Body of pancreas (tissue), 4 donors: ENCODE results near the gene SLC24A3. TPM values are rescaled to one million over a fixed set of nuclear protein-coding genes. Genes with fewer than 3 reads are reported as not detected.

Source experiments
- ATAC-seq: fragments of 150-250 bp; one replicate; pipeline ENCODE4 v1.9.1; 2016
- DNase-seq, 4 donors: peaks; one replicate each; pipeline ENCODE4 v3.0.0-alpha.2; 2019
- H3K27ac ChIP-seq, 4 donors: fragments of 200-600 bp; sonication (generic); 1 replicate in 3 of 4; 2 replicates in 1 of 4; pipeline versions ENCODE4 v1.5.1 to v1.6.1; 2016 to 2019; ENCODE audit warnings: mild to moderate bottlenecking in 1 of 4, mixed read lengths in 1 of 4, moderate library complexity in 1 of 4
- H3K27me3 ChIP-seq, 2 donors: fragments of 200-600 bp; sonication (generic); one replicate each; pipeline ENCODE4 v1.6.0; 2016; ENCODE audit warnings: mild to moderate bottlenecking in 1 of 2
- H3K36me3 ChIP-seq, 2 donors: fragments of 200-600 bp; sonication (generic); replicated peaks in 1 of 2; 2 replicates each; pipeline ENCODE4 v1.5.1; 2016; ENCODE audit warnings: low read depth in 2 of 2; ENCODE audit not compliant: insufficient read depth in 1 of 2
- H3K4me1 ChIP-seq: fragments of 200-600 bp; sonication (generic); one replicate; pipeline ENCODE4 v1.6.0; 2016
- H3K4me3 ChIP-seq, 2 donors: fragments of 200-600 bp; sonication (generic); 1 replicate in 1 of 2; 2 replicates in 1 of 2; pipeline ENCODE4 v1.5.1; 2016 to 2019
- H3K9me3 ChIP-seq, 3 donors: fragments of 200-600 bp; sonication (generic); 1 replicate in 2 of 3; 2 replicates in 1 of 3; pipeline ENCODE4 v1.5.1; 2016
- POLR2A ChIP-seq, 3 donors: fragments of 450-650 bp; IDR thresholded peaks; one replicate each; pipeline ENCODE4 v1.6.1; 2016; ENCODE audit warnings: antibody characterized with exemption in 3 of 3, mild to moderate bottlenecking in 2 of 3
- WGBS, 2 donors: methylation state at CpG; one replicate each; pipeline ENCODE4 v1.1.5; 2017; 5-methylcytosine and 5-hydroxymethylcytosine counted together
- intact Hi-C: fragments of 100-400 bp; cut with DNase I; formaldehyde crosslinking; loops from one replicate; pipeline ENCODE4 v1.15.1; 2023
- total RNA-seq, 2 donors: library from RNA; depleted of rRNA; stranded (reverse); fragments of >200 nt; gene quantifications; one replicate each; pipeline ENCODE4 v1.1.0, GENCODE V29; 2016
- TF ChIP-seq, protein P1 (sequence below), 7 experiments: fragments of 450-650 bp in 4 of 7; fragments of 200-600 bp in 3 of 7; sonication (generic) in 3 of 7; IDR thresholded peaks; one replicate each; pipeline ENCODE4 v1.5.1; 2016 to 2019; ENCODE audit warnings: antibody characterized with exemption in 7 of 7

The SLC24A3 gene
- total RNA-seq, 2 donors from 2014 or later, result 0.66 to 1.0 TPM

DNA sequence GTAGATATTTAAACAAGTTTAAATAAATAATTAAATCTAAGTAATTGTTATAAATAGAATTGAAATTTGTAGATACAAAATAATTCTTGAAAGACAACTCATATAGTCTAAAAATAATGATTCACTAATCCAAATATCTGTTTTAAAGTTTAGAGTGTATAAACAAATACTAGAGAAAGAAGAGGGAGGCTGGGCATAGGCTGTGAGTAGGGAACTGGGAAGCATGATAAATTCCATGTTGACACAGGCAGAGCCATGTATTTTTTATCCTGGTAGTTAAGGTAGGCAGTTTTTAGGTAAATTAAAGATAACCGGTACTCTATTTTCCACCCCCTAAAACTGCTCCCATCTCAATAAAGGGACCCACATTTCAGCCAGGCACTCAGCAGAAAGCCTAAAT, 534.0 kb downstream of the SLC24A3 start:
- H3K4me1 ChIP-seq, result peaks cover 10% of the 10 kb centered on the region
- no peak for TF ChIP-seq POLR2A (IDR thresholded peaks at IDR 0.05)
- TF ChIP-seq, protein P1, sequence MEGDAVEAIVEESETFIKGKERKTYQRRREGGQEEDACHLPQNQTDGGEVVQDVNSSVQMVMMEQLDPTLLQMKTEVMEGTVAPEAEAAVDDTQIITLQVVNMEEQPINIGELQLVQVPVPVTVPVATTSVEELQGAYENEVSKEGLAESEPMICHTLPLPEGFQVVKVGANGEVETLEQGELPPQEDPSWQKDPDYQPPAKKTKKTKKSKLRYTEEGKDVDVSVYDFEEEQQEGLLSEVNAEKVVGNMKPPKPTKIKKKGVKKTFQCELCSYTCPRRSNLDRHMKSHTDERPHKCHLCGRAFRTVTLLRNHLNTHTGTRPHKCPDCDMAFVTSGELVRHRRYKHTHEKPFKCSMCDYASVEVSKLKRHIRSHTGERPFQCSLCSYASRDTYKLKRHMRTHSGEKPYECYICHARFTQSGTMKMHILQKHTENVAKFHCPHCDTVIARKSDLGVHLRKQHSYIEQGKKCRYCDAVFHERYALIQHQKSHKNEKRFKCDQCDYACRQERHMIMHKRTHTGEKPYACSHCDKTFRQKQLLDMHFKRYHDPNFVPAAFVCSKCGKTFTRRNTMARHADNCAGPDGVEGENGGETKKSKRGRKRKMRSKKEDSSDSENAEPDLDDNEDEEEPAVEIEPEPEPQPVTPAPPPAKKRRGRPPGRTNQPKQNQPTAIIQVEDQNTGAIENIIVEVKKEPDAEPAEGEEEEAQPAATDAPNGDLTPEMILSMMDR (IDR thresholded peaks at IDR 0.05), result no peak
- intact Hi-C loops, result no loop called here
- H3K27me3 ChIP-seq, result no peaks in the 10 kb centered on the region
- no peak overlapping the region for H3K27ac ChIP-seq
- H3K9me3 ChIP-seq, result no peaks in the 10 kb centered on the region
- H3K4me3 ChIP-seq, result no peak overlapping the region
- H3K36me3 ChIP-seq, result no peaks in the 10 kb centered on the region
- WGBS, 2 donors, result 92 to 93% methylated on average over 1 of the region's 1 CpG
- ATAC-seq, result no peak
- DNase-seq, result no peak

DNA sequence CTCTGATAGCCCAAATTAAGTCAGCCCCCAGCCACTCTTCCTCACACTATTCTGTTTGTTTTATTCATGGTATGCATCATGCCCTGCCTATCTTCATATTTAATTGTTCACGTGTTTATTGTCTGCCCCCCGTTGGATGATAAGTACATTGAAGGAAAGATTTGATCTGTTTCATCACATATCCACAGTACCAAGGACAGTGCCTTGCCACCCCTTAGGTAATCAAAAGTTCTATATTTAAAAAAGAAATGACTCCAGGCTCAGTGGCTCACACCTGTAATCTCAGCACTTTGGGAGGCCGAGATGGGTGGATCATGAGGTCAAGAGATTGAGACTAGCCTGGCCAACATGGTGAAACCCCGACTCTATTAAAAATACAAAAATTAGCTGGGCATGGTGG, 535.5 kb downstream of the SLC24A3 start:
- H3K4me1 ChIP-seq, result peaks cover 10% of the 10 kb centered on the region
- no peak for ATAC-seq

DNA sequence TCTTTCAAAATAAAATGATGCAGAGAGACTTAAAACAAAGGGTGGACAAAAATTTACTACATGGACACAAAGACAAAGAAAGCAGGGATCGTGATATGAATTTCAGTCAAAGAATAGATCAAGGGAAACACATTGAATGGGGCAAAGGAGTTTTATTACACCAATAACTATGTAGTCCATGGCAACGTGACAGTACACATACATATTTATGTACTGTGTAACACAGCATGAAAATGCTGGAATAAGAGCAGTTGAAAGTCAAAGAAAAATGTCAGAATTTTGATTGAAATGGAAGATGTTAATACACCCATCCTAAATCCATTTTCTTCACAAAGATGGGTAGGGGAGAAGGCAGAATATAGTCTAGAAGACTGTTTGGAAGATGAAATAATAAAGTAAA, 536.2 kb downstream of the SLC24A3 start:
- no peak overlapping the region for H3K4me3 ChIP-seq
- intact Hi-C loops, result no loop called here
- WGBS, 2 donors, result 83 to 85% methylated on average over 2 of the region's 2 CpGs
- no peak overlapping the region for H3K27ac ChIP-seq
- H3K27me3 ChIP-seq, result no peaks in the 10 kb centered on the region
- DNase-seq, result no peak
- H3K36me3 ChIP-seq, result no peaks in the 10 kb centered on the region
- ATAC-seq, result no peak
- TF ChIP-seq, protein P1 (IDR thresholded peaks at IDR 0.05), result no peak
- TF ChIP-seq POLR2A (IDR thresholded peaks at IDR 0.05), result no peak
- H3K9me3 ChIP-seq, result no peaks in the 10 kb centered on the region
- peaks cover 10% of the 10 kb centered on the region for H3K4me1 ChIP-seq

More for the DNA sequence above, 535.5 kb downstream of the SLC24A3 start:
- H3K27me3 ChIP-seq, result no peaks in the 10 kb centered on the region
- intact Hi-C loops, result no loop called here
- DNase-seq, result no peak
- no peak overlapping the region for H3K4me3 ChIP-seq
- TF ChIP-seq POLR2A (IDR thresholded peaks at IDR 0.05), result no peak
- TF ChIP-seq, protein P1 (IDR thresholded peaks at IDR 0.05), result no peak
- 82 to 83% methylated on average over 4 of the region's 4 CpGs for WGBS, 2 donors
- H3K9me3 ChIP-seq, result no peaks in the 10 kb centered on the region
- H3K27ac ChIP-seq, result no peak overlapping the region
- no peaks in the 10 kb centered on the region for H3K36me3 ChIP-seq

DNA sequence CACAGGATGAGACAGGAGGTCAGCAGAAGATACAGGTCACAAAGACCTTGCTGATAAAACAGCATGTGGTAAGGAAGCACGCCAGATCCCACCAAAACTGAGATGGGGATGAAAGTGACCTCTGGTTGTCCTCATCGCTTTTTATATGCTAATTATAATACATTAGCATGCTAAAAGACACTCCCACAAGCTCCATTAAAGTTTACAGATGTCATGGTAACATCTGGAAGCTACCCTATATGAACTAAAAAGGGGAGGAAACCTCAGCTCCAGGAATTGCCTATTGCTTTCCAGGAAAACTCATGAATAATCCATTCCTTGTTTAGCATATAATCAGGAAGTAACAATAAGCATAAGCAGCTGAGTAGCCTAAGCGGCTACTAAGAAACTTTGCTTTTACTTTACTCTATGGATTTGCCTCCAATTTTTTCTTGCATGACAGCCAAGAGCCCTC, 537.2 kb downstream of the SLC24A3 start:
- H3K9me3 ChIP-seq, result no peaks in the 10 kb centered on the region
- intact Hi-C loops, result no loop called here
- no peak for ATAC-seq
- DNase-seq, result no peak
- TF ChIP-seq, protein P1 (IDR thresholded peaks at IDR 0.05), result no peak
- no peak for TF ChIP-seq POLR2A (IDR thresholded peaks at IDR 0.05)
- no peak overlapping the region for H3K4me3 ChIP-seq
- no peaks in the 10 kb centered on the region for H3K36me3 ChIP-seq
- WGBS, 2 donors, result 68 to 81% methylated on average over 3 of the region's 3 CpGs
- no peak overlapping the region for H3K27ac ChIP-seq
- peaks cover 10% of the 10 kb centered on the region for H3K4me1 ChIP-seq
- no peaks in the 10 kb centered on the region for H3K27me3 ChIP-seq

DNA sequence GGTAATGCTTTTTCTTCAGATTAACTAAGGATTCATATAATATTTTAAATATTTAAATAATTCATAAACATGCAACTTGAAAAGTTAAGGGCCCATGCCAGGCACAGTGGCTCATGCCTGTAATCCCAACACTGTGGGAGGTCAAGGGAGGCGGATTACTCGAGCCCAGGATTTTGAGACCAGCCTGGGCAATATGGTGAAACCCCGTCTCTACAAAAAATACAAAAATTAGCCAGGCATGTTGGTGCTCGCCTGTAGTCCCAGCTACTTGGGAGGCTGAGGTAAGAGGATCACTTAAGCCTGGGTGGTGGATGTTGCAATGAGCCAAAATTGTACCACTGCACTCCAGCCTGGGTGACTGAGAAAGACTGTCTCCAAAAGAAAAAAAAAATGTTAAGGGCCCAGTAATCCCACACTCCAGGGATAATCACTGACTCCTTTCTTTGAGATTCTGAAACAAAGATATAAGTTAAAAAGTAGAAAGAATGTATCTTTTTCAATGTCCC, 537.7 kb downstream of the SLC24A3 start:
- H3K36me3 ChIP-seq, result no peaks in the 10 kb centered on the region
- no peak for ATAC-seq
- no peaks in the 10 kb centered on the region for H3K9me3 ChIP-seq
- no peak overlapping the region for H3K4me3 ChIP-seq
- no peak overlapping the region for H3K27ac ChIP-seq
- no peaks in the 10 kb centered on the region for H3K27me3 ChIP-seq
- H3K4me1 ChIP-seq, result peaks cover 10% of the 10 kb centered on the region
- intact Hi-C loops, result no loop called here
- DNase-seq, result no peak
- WGBS, 2 donors, result 82 to 86% methylated on average over 4 of the region's 4 CpGs
- TF ChIP-seq POLR2A (IDR thresholded peaks at IDR 0.05), result no peak
- TF ChIP-seq, protein P1 (IDR thresholded peaks at IDR 0.05), result no peak
